Fibroblast of lung (primary cell): ENCODE measurements around the gene FGGY. TPM values are rescaled to one million over a fixed set of nuclear protein-coding genes. Genes with fewer than 3 reads are reported as not detected.
"Not testable (repeated sequence)": the region's sequence is repeated elsewhere in the genome, so short reads cannot be mapped to it uniquely, and the experiment has no call there.

Experiments used
- DNase-seq, 2 donors: peaks; one replicate each; pipeline versions ENCODE4 v3.0.0 to v3.0.0-alpha.2; 2010; ENCODE audit warnings: low read depth in 2 of 2
- H2AFZ ChIP-seq: 2 replicates; pipeline ENCODE4 v1.5.1; 2012; ENCODE audit warnings: low read length, control low read depth, inconsistent platforms
- H3K27ac ChIP-seq: 2 replicates; pipeline ENCODE4 v1.5.1; 2011; ENCODE audit warnings: low read length, control low read depth; ENCODE audit not compliant: insufficient read depth
- H3K27me3 ChIP-seq: 2 replicates; pipeline ENCODE4 v1.5.1; 2011; ENCODE audit warnings: mild to moderate bottlenecking, low read length; ENCODE audit not compliant: control insufficient read depth, insufficient read depth
- H3K36me3 ChIP-seq: 2 replicates; pipeline ENCODE4 v1.5.1; 2011; ENCODE audit warnings: low read length; ENCODE audit not compliant: control insufficient read depth, insufficient read depth
- H3K4me1 ChIP-seq: 2 replicates; pipeline ENCODE4 v1.5.1; 2011; ENCODE audit warnings: low read length; ENCODE audit not compliant: control insufficient read depth, insufficient read depth; ENCODE audit errors: extremely low read depth
- H3K4me2 ChIP-seq: 2 replicates; pipeline ENCODE4 v1.5.1; 2011; ENCODE audit warnings: low read length, control low read depth; ENCODE audit not compliant: insufficient read depth; ENCODE audit errors: extremely low read depth
- H3K4me3 ChIP-seq, 4 experiments: fragments of 200-600 bp in 1 of 4; sonication (generic) in 1 of 4; replicated peaks in 1 of 4; 2 replicates each; pipeline ENCODE4 v1.5.1; 2011 to 2016; ENCODE audit warnings: low read length in 4 of 4, low read depth in 3 of 4, mild to moderate bottlenecking in 3 of 4, control low read depth in 2 of 4, inconsistent platforms in 1 of 4, mixed read lengths in 1 of 4; ENCODE audit not compliant: insufficient read depth in 1 of 4; ENCODE audit errors: control extremely low read depth in 1 of 4
- H3K79me2 ChIP-seq: 2 replicates; pipeline ENCODE4 v1.5.1; 2012; ENCODE audit warnings: mild to moderate bottlenecking, low read length, inconsistent platforms; ENCODE audit not compliant: control insufficient read depth, insufficient read depth
- H3K9ac ChIP-seq: 2 replicates; pipeline ENCODE4 v1.5.1; 2011; ENCODE audit warnings: mild to moderate bottlenecking, low read length, control low read depth; ENCODE audit not compliant: insufficient read depth
- H3K9me3 ChIP-seq: 2 replicates; pipeline ENCODE4 v1.5.1; 2012; ENCODE audit warnings: low read depth, low read length; ENCODE audit not compliant: control insufficient read depth, insufficient read depth
- H4K20me1 ChIP-seq: 2 replicates; pipeline ENCODE4 v1.5.1; 2011; ENCODE audit warnings: low read length; ENCODE audit not compliant: control insufficient read depth, insufficient read depth; ENCODE audit errors: extremely low read depth
- CTCF ChIP-seq, 2 donors: IDR thresholded peaks in 1 of 2; conservative IDR thresholded peaks in 1 of 2; 1 replicate in 1 of 2; 2 replicates in 1 of 2; pipeline ENCODE4 v1.5.1; 2011 to 2012; ENCODE audit warnings: low read length in 2 of 2, control low read depth in 1 of 2, inconsistent platforms in 1 of 2, low read depth in 1 of 2, mild to moderate bottlenecking in 1 of 2
- EZH2 ChIP-seq: IDR thresholded peaks from 2 replicates; pipeline ENCODE4 v1.5.1; 2012; ENCODE audit warnings: low read length, control low read depth, mild to moderate bottlenecking; ENCODE audit errors: missing control alignments
- polyA plus RNA-seq, 2 donors: library from polyadenylated mRNA; depleted of rRNA in 1 of 2; stranded (reverse) in 1 of 2; unstranded in 1 of 2; fragments of >200 nt; gene quantifications; 2 replicates each; pipeline ENCODE4 v1.2.1, GENCODE V29; 2011 to 2012; ENCODE audit warnings: missing spikeins in 1 of 2
- total RNA-seq: library from RNA; depleted of rRNA; stranded (reverse); fragments of >200 nt; gene quantifications from 2 replicates; pipeline ENCODE4 v1.2.1, GENCODE V29; 2014

The FGGY gene
- total and polyA plus RNA-seq, 2 donors (not counting 1 experiment from before 2014, with no cell fraction given): 9.5 to 32.4 TPM

DNA sequence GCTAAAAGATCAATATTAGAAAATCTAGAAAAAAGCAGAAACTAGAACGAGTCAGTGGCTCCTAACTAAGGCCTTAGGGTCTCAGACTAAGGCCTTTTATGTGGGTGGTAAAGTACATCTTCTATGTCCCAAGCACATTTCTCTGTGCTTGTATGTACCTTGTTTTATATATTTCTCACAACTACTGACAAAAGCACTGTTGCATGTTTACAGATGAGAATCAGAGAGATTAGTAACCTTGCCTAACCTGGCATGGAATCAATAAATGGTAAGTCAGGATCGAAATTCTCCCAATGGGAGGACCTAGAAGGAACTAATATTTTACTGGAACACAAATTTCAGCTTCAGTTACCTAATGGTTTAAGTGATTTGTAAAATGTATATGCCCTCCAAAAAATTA is 160.9 kb downstream of the FGGY start:
- H3K4me2 ChIP-seq: no peak overlapping the region
- TF ChIP-seq EZH2: no peak
- TF ChIP-seq CTCF (conservative IDR thresholded peaks at IDR 0.05 in 1 of 2, IDR thresholded peaks at IDR 0.05 in 1 of 2; ENCODE audit: low read depth in 1 of 2, low read length in 2 of 2): no peak
- H3K4me3 ChIP-seq: no peak overlapping the region
- no peaks in the 10 kb centered on the region for H3K9me3 ChIP-seq
- H3K27me3 ChIP-seq: no peaks in the 10 kb centered on the region
- no peak overlapping the region for H3K27ac ChIP-seq
- H3K9ac ChIP-seq: no peak overlapping the region
- no peaks in the 10 kb centered on the region for H4K20me1 ChIP-seq
- no peaks in the 10 kb centered on the region for H3K79me2 ChIP-seq
- no peak for DNase-seq
- H3K36me3 ChIP-seq: no peaks in the 10 kb centered on the region
- peaks cover 4% of the 10 kb centered on the region for H3K4me1 ChIP-seq
- no peak overlapping the region for H2AFZ ChIP-seq

- TF ChIP-seq CTCF (conservative IDR thresholded peaks at IDR 0.05 in 1 of 2, IDR thresholded peaks at IDR 0.05 in 1 of 2; ENCODE audit: low read depth in 1 of 2, low read length in 2 of 2): no peak
- no peak for TF ChIP-seq EZH2
- H3K36me3 ChIP-seq: no peaks in the 10 kb centered on the region
These were observed 162.0 kb downstream of the FGGY start for GRCh38 chr1:59458884-59459283.

DNA sequence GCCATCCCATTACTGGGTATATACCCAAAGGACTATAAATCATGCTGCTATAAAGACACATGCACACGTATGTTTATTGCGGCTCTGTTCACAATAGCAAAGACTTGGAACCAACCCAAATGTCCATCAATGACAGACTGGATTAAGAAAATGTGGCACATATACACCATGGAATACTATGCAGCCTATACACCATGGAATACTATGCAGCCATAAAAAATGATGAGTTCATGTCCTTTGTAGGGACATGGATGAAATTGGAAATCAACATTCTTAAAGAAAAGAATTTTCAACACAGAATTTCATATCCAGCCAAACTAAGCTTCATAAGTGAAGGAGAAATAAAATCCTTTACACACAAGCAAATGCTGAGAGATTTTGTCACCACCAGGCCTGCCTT is 166.0 kb downstream of the FGGY start:
- H3K9me3 ChIP-seq, H3K4me2 ChIP-seq, H3K9ac ChIP-seq, H3K4me1 ChIP-seq, H3K36me3 ChIP-seq, H3K79me2 ChIP-seq, DNase-seq, H3K27ac ChIP-seq, H3K27me3 ChIP-seq, H3K4me3 ChIP-seq, H4K20me1 ChIP-seq, H2AFZ ChIP-seq: not testable (repeated sequence)

More at GRCh38 chr1:59458884-59459283, 162.0 kb downstream of the FGGY start:
- Histone ChIP-seq H3K27ac (no peak overlapping the region), H3K79me2 (no peaks in the 10 kb centered on the region), H2AFZ (no peak overlapping the region), H3K9me3 (no peaks in the 10 kb centered on the region), H3K4me1 (peaks cover 4% of the 10 kb centered on the region), H3K9ac (no peak overlapping the region), H3K4me3 (no peak overlapping the region), H3K27me3 (no peaks in the 10 kb centered on the region), H4K20me1 (no peaks in the 10 kb centered on the region), H3K4me2 (no peak overlapping the region)
- DNase-seq: no peak

DNA sequence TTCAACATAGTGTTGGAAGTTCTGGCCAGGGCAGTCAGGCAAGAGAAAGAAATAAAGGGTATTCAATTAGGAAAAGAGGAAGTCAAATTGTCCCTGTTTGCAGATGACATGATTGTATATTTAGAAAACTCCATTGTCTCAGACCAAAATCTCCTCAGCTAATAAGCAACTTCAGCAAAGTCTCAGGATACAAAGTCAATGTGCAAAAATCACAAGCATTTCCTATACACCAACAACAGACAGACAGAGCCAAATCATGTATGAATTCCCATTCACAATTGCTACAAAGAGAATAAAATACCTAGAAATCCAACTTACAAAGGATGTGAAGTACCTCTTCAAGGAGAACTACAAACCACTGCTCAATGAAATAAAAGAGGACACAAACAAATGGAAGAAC is 168.6 kb downstream of the FGGY start:
- not testable (repeated sequence) for H3K4me1 ChIP-seq, H2AFZ ChIP-seq, H3K9ac ChIP-seq, H3K27ac ChIP-seq, H3K36me3 ChIP-seq, H3K79me2 ChIP-seq, H3K4me3 ChIP-seq, H4K20me1 ChIP-seq, H3K4me2 ChIP-seq, H3K27me3 ChIP-seq, H3K9me3 ChIP-seq, DNase-seq
